Trophoblast cell (in vitro differentiated cells and primary cell): ENCODE measurements around the gene PPARG.

Experiments used
- DNase-seq, 2 donors: peaks; one replicate each; pipeline ENCODE4 v3.0.0-alpha.2; 2016
- H2AFZ ChIP-seq: 2 replicates; pipeline ENCODE4 v1.6.1; 2013; ENCODE audit warnings: low read length, moderate library complexity, mild to moderate bottlenecking; ENCODE audit not compliant: insufficient read depth, poor library complexity
- H2AK5ac ChIP-seq: 2 replicates; pipeline ENCODE4 v1.6.1; 2013; ENCODE audit warnings: mild to moderate bottlenecking, low read length
- H2BK120ac ChIP-seq: 2 replicates; pipeline ENCODE4 v1.6.1; 2013; ENCODE audit warnings: low read length, mild to moderate bottlenecking, moderate library complexity; ENCODE audit not compliant: insufficient read depth, poor library complexity
- H2BK12ac ChIP-seq: 2 replicates; pipeline ENCODE4 v1.6.1; 2013; ENCODE audit warnings: mild to moderate bottlenecking, low read length, moderate library complexity
- H2BK5ac ChIP-seq: 2 replicates; pipeline ENCODE4 v1.6.1; 2013; ENCODE audit warnings: low read length, low read depth, moderate library complexity, mild to moderate bottlenecking; ENCODE audit not compliant: poor library complexity
- H3K14ac ChIP-seq: 2 replicates; pipeline ENCODE4 v1.6.1; 2013; ENCODE audit warnings: mild to moderate bottlenecking, low read length
- H3K18ac ChIP-seq: 2 replicates; pipeline ENCODE4 v1.6.1; 2013; ENCODE audit warnings: mild to moderate bottlenecking, low read length
- H3K23ac ChIP-seq: 2 replicates; pipeline ENCODE4 v1.6.1; 2013; ENCODE audit warnings: low read length
- H3K27ac ChIP-seq: 2 replicates; pipeline ENCODE4 v1.5.1; 2013; ENCODE audit warnings: low read depth, mild to moderate bottlenecking, inconsistent platforms, low read length, moderate library complexity
- H3K27me3 ChIP-seq: 2 replicates; pipeline ENCODE4 v1.6.1; 2013; ENCODE audit warnings: inconsistent platforms, mild to moderate bottlenecking, low read length, moderate library complexity; ENCODE audit not compliant: insufficient read depth
- H3K36me3 ChIP-seq, 2 experiments: 1 replicate in 1 of 2; 2 replicates in 1 of 2; pipeline ENCODE4 v1.6.1; 2013; ENCODE audit warnings: low read length in 2 of 2, mild to moderate bottlenecking in 2 of 2, moderate library complexity in 1 of 2; ENCODE audit not compliant: insufficient read depth in 2 of 2, control insufficient read depth in 1 of 2
- H3K4ac ChIP-seq: 2 replicates; pipeline ENCODE4 v1.6.1; 2013; ENCODE audit warnings: low read depth, mild to moderate bottlenecking, low read length, moderate library complexity
- H3K4me1 ChIP-seq, 2 experiments: 1 replicate in 1 of 2; 2 replicates in 1 of 2; pipeline ENCODE4 v1.6.1; 2013; ENCODE audit warnings: low read length in 2 of 2, mild to moderate bottlenecking in 2 of 2, moderate library complexity in 1 of 2; ENCODE audit not compliant: insufficient read depth in 2 of 2, control insufficient read depth in 1 of 2
- H3K4me2 ChIP-seq: 2 replicates; pipeline ENCODE4 v1.6.1; 2013; ENCODE audit warnings: inconsistent platforms, mild to moderate bottlenecking, low read length, moderate library complexity
- H3K4me3 ChIP-seq: 2 replicates; pipeline ENCODE4 v1.5.1; 2013; ENCODE audit warnings: mild to moderate bottlenecking, low read depth, low read length, inconsistent platforms
- H3K79me1 ChIP-seq: one replicate; pipeline ENCODE4 v1.6.1; 2013; ENCODE audit warnings: low read length
- H3K79me2 ChIP-seq: 2 replicates; pipeline ENCODE4 v1.6.1; 2013; ENCODE audit warnings: low read length, mild to moderate bottlenecking; ENCODE audit not compliant: control insufficient read depth, insufficient read depth, poor library complexity
- H3K9ac ChIP-seq: 2 replicates; pipeline ENCODE4 v1.6.1; 2013; ENCODE audit warnings: mild to moderate bottlenecking, low read length
- H3K9me3 ChIP-seq: 2 replicates; pipeline ENCODE4 v1.6.1; 2013; ENCODE audit warnings: low read depth, mild to moderate bottlenecking, control low read depth, inconsistent platforms, low read length; ENCODE audit not compliant: insufficient read depth
- H4K12ac ChIP-seq: 2 replicates; pipeline ENCODE4 v1.6.1; 2013; ENCODE audit warnings: low read depth, mild to moderate bottlenecking, low read length, moderate library complexity
- H4K8ac ChIP-seq: 2 replicates; pipeline ENCODE4 v1.6.1; 2013; ENCODE audit warnings: low read depth, mild to moderate bottlenecking, low read length, moderate library complexity
- H4K91ac ChIP-seq: one replicate; pipeline ENCODE4 v1.6.1; 2013; ENCODE audit warnings: low read depth, mild to moderate bottlenecking, low read length, moderate library complexity
- WGBS: extraction: QIAGEN DNeasy Blood & Tissue Kit; methylation state at CpG from one replicate; pipeline ENCODE4 v1.1.7; 2013; ENCODE audit warnings: missing lambda C conversion rate; ENCODE audit not compliant: insufficient read length, insufficient coverage; ENCODE audit errors: extremely low coverage; 5-methylcytosine and 5-hydroxymethylcytosine counted together

Gene PPARG

DNA sequence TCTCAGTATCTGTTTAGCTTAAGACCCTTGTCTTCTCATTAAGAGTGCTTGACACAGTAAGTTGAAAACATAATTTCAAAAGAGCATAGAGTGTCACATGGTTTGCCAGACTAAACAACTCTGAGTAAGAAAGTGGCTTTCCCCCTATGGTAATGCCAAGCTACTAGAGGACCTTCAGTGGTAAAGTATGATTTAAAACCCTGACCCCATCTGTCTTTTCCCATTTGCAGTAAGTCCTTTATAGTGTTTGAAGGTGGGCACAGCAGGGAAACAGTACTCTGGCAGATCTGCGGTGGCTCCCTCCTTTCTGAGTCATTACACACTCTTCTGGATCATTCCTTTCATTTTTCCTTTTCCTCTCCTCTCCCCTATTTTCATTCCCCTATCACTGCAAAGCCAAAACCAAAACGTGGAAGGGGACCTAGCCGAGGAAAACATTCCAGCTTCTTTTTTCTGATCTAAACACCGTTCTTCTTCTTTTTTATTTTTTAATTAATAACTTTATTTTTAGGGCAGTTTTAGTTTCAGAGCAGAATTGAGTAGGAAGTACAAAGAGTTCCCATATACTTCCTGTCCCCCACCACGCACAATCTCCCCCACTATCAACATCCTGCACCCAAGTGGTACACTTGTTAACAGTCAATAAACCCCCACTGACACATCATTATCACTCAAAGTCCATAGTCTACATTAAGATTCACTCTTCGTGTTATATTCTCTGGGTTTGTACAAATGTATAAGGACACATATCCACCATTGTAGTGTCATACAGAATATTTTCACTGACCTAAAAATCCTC is 74.7 kb downstream of the PPARG start:
- Histone ChIP-seq H2AK5ac (no peak overlapping the region), H3K79me1 (no peaks in the 10 kb centered on the region), H3K9ac (no peak overlapping the region), H4K12ac (no peak overlapping the region), H3K27me3 (no peaks in the 10 kb centered on the region), H2BK120ac (no peak overlapping the region), H2BK12ac (no peak overlapping the region), H3K36me3 (peaks cover 2 to 3% of the 10 kb centered on the region in 2 experiments), H3K23ac (no peak overlapping the region), H3K4ac (no peak overlapping the region), H2AFZ (no peak overlapping the region), H3K4me1 (peaks cover 0 to 2% of the 10 kb centered on the region in 2 experiments), H4K8ac (no peak overlapping the region), H4K91ac (no peak overlapping the region), H3K4me3 (no peak overlapping the region), H3K9me3 (no peaks in the 10 kb centered on the region), H3K27ac (no peak overlapping the region), H3K18ac (no peak overlapping the region), H3K14ac (no peak overlapping the region), H3K4me2 (no peak overlapping the region), H2BK5ac (no peak overlapping the region), H3K79me2 (no peaks in the 10 kb centered on the region)
- WGBS = 100% methylated on average over 1 of the region's 6 CpGs
- no peak for DNase-seq

DNA sequence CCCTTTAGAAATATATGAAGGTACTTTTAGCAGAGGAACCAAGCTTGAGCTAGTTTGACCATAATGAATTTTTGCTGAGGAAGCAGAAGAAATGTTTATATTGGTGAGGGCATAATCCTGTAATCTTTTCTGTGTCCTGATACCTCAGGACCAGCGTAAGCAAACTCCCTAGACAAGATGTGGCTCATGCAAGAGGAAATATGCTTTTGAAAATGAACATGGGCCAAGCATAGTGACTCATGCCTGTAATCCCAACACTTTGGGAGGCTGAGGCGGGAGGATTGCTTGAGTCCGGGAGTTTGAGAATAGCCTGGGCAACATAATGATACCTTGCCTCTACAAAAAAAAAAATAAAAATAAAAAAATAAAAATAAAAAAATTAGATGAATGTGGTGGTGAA is 78.5 kb downstream of the PPARG start:
- Histone ChIP-seq H3K27me3 (no peaks in the 10 kb centered on the region), H3K79me1 (no peaks in the 10 kb centered on the region), H3K23ac (no peak overlapping the region), H4K12ac (no peak overlapping the region), H2BK120ac (no peak overlapping the region), H3K4ac (no peak overlapping the region), H3K9me3 (no peaks in the 10 kb centered on the region), H3K9ac (no peak overlapping the region), H3K27ac (no peak overlapping the region), H3K36me3 (peaks cover 2 to 3% of the 10 kb centered on the region in 2 experiments), H3K79me2 (no peaks in the 10 kb centered on the region), H2AFZ (no peak overlapping the region), H4K91ac (no peak overlapping the region), H3K4me3 (no peak overlapping the region), H3K4me1 (peaks cover 2% of the 10 kb centered on the region in 2 experiments), H2BK12ac (no peak overlapping the region), H3K18ac (no peak overlapping the region), H3K14ac (no peak overlapping the region), H2BK5ac (no peak overlapping the region), H4K8ac (no peak overlapping the region), H3K4me2 (no peak overlapping the region), H2AK5ac (no peak overlapping the region)
- peak; percentile 33 to 65 for DNase-seq
- no CpG with 5 or more reads among the region's 3 CpGs for WGBS

DNA sequence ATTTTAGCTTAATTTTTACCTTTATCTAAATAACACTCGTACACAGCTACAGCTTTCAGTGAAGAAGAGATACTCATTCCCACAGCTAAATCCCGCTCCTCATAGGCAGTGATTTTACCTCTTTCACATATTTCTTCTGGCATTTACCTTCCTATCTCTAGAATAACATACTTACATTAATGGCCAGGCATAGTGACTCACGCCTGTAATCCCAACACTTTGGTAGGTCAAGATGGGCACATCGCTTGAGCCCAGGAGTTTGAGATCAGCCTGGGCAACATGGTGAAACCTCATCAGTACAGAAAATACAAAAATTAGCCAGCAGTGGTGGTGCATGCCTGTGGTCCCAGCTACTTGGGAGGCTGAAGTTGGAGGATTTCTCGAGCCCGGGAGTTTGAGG is 80.2 kb downstream of the PPARG start:
- no peak overlapping the region for H4K12ac ChIP-seq
- H3K4me3 ChIP-seq = no peak overlapping the region
- DNase-seq = peak; percentile 59 to 69
- no peak overlapping the region for H3K9ac ChIP-seq
- no peak overlapping the region for H2AFZ ChIP-seq
- no peak overlapping the region for H3K4me2 ChIP-seq
- no peak overlapping the region for H2BK120ac ChIP-seq
- no peak overlapping the region for H4K91ac ChIP-seq
- H3K27ac ChIP-seq = no peak overlapping the region
- H3K4ac ChIP-seq = no peak overlapping the region
- peak overlapping the region; percentile 19 for H2BK5ac ChIP-seq
- H2BK12ac ChIP-seq = peak overlapping the region; percentile 3
- no peaks in the 10 kb centered on the region for H3K9me3 ChIP-seq
- H2AK5ac ChIP-seq = no peak overlapping the region
- peaks cover 0 to 2% of the 10 kb centered on the region in 2 experiments for H3K4me1 ChIP-seq
- peaks cover 2 to 3% of the 10 kb centered on the region in 2 experiments for H3K36me3 ChIP-seq
- H4K8ac ChIP-seq = no peak overlapping the region
- H3K79me1 ChIP-seq = no peaks in the 10 kb centered on the region
- H3K14ac ChIP-seq = no peak overlapping the region
- H3K79me2 ChIP-seq = no peaks in the 10 kb centered on the region
- no CpG with 5 or more reads among the region's 6 CpGs for WGBS
- H3K23ac ChIP-seq = no peak overlapping the region
- H3K18ac ChIP-seq = no peak overlapping the region
- no peaks in the 10 kb centered on the region for H3K27me3 ChIP-seq

DNA sequence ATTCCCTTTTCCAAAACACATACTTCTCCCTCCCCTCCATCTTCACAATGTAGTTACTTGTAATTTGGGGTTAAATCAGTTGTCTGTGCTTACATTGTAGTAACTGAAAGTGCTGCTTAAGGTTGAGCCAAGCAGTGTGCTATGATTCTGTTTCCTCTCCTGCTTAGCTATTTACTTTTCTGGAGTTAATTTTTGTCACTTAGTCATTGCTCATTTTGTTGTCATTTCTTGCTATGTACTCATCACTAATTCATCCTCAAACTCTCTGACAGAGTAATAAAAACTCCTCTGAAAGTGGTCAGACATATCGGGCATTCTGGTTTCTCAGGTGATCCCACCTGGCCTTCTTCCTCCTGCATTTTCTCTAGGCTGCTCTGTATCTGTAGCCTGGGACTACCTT is 80.7 kb downstream of the PPARG start:
- Histone ChIP-seq H4K91ac (no peak overlapping the region), H3K4me3 (no peak overlapping the region), H2BK120ac (no peak overlapping the region), H3K79me1 (no peaks in the 10 kb centered on the region), H3K36me3 (peaks cover 2 to 3% of the 10 kb centered on the region in 2 experiments), H3K4me2 (no peak overlapping the region), H2BK12ac (no peak overlapping the region), H3K18ac (no peak overlapping the region), H3K27me3 (no peaks in the 10 kb centered on the region), H3K9ac (no peak overlapping the region), H3K27ac (no peak overlapping the region), H3K79me2 (no peaks in the 10 kb centered on the region), H3K23ac (no peak overlapping the region), H4K8ac (no peak overlapping the region), H3K4me1 (peaks cover 0 to 2% of the 10 kb centered on the region in 2 experiments), H2AK5ac (no peak overlapping the region), H3K14ac (no peak overlapping the region), H4K12ac (no peak overlapping the region), H2AFZ (no peak overlapping the region), H2BK5ac (no peak overlapping the region), H3K9me3 (no peaks in the 10 kb centered on the region), H3K4ac (no peak overlapping the region)
- DNase-seq = peak in 1 of 2 donors; percentile 25
- no CpG with 5 or more reads among the region's 1 CpG for WGBS
